ENCODE results near the gene FGB. TPM values are rescaled to one million over a fixed set of nuclear protein-coding genes. Genes with fewer than 3 reads are reported as not detected.

FGB gene
- total and polyA plus RNA-seq, 2 of the 13 experiments (the other 11 are each of a cell fraction or from before 2014, with no cell fraction given), result 226 to 784 TPM

DNA sequence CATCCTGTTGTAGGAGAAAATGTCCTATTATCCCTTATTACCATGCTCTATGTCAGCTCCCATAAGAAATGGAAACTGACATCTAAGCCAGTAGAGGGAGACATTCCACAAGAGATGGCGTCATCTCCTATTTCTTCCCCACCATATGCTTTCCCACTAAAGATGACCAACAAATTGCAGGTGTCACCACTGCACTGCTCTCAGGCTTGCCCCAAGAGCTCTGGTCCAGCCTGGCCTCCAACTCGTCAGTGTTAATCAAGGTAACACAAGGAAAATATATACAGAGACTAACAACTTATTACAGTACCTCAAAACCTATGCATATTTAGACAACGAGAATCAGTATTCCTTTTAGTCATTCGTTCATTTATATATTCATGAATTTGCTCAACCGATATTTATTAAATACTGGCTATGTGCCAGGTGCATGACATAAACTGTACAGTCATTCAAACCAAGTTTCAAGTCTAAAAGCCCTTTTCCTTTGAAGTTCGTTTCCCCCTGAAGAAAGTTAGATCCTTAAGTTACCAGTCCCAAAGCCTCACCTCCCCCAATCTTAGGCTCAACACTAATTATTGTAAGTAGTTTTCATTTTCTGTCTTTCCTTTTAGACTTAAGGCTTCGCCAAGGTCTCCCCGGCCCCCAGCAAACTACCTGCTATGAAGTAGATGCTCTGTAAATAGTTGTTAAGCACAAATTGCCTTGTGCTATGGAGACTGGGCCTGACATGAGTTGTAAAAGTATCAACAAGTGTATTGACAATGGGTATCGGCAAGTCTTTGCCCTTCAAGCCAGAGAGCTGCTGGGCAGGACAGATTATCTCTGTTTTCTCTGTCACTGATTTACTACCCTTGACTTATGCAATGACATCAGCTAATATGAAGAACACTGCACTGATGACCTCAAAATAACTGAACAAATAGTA lies 3.1 kb upstream of the FGB start (continued):
- TF ChIP-seq KLF11 (CRISPR knock-in tag; IDR thresholded peaks at IDR 0.05) (peak; percentile 76; the same call in 1 of the 2 replicates), U2AF2 (IDR thresholded peaks at IDR 0.05; ENCODE audit: low read depth, low read length) (no peak), HIVEP1 (CRISPR knock-in tag; IDR thresholded peaks at IDR 0.05) (no peak), ZNF230 (CRISPR knock-in tag; IDR thresholded peaks at IDR 0.05) (peak; percentile 59; the same call in 1 of the 2 replicates), IRF1 (CRISPR knock-in tag; IDR thresholded peaks at IDR 0.05; ENCODE audit: low read depth) (no peak), RAD21 (CRISPR knock-in tag; IDR thresholded peaks at IDR 0.05) (peak; percentile 96), ZNF790 (CRISPR knock-in tag; IDR thresholded peaks at IDR 0.05; ENCODE audit: borderline replicate concordance) (no peak), EEA1 (CRISPR knock-in tag; IDR thresholded peaks at IDR 0.05; ENCODE audit: borderline replicate concordance) (no peak), AGO1 (IDR thresholded peaks at IDR 0.05; ENCODE audit: low read depth, low read length, poor library complexity, severe bottlenecking) (no peak), ZC3H13 (CRISPR knock-in tag; IDR thresholded peaks at IDR 0.05) (no peak), GLMP (CRISPR knock-in tag; IDR thresholded peaks at IDR 0.05; ENCODE audit: borderline replicate concordance) (no peak), ARID2 (CRISPR knock-in tag; IDR thresholded peaks at IDR 0.05; ENCODE audit: borderline replicate concordance) (0 out of 2 replicates have a peak, but pooled peaks have one; percentile 31), NCOA2 (CRISPR knock-in tag; IDR thresholded peaks at IDR 0.05) (peak; percentile 99), STAT5B (CRISPR knock-in tag; IDR thresholded peaks at IDR 0.05) (no peak), ZNF274 (CRISPR knock-in tag; IDR thresholded peaks at IDR 0.05) (no peak), JDP2 (CRISPR knock-in tag; IDR thresholded peaks at IDR 0.05; ENCODE audit: borderline replicate concordance) (no peak; the same call in 1 of the 2 replicates), ZNF276 (CRISPR knock-in tag; IDR thresholded peaks at IDR 0.05; ENCODE audit: low read depth) (no peak), RFXAP (CRISPR knock-in tag; IDR thresholded peaks at IDR 0.05; ENCODE audit: borderline replicate concordance) (peak; percentile 73; the same call in 1 of the 2 replicates), ZBTB3 (CRISPR knock-in tag; IDR thresholded peaks at IDR 0.05; ENCODE audit: borderline replicate concordance, low read depth) (0 out of 2 replicates have a peak, but pooled peaks have one; percentile 60), ISL2 (CRISPR knock-in tag; IDR thresholded peaks at IDR 0.05) (peak; percentile 99), ZNF225 (CRISPR knock-in tag; IDR thresholded peaks at IDR 0.05) (no peak), ZNF138 (CRISPR knock-in tag; IDR thresholded peaks at IDR 0.05; ENCODE audit: low read depth) (no peak), ZNF24 (IDR thresholded peaks at IDR 0.05) (no peak), SCMH1 (CRISPR knock-in tag; IDR thresholded peaks at IDR 0.05; ENCODE audit: borderline replicate concordance) (no peak), ZNF20 (CRISPR knock-in tag; IDR thresholded peaks at IDR 0.05) (no peak), AKAP8 (CRISPR knock-in tag; IDR thresholded peaks at IDR 0.05) (no peak), ZNF776 (CRISPR knock-in tag; IDR thresholded peaks at IDR 0.05) (no peak), ZNF879 (CRISPR knock-in tag; IDR thresholded peaks at IDR 0.05) (no peak)
